Caco-2 (cell line): ENCODE data around the gene SPTLC1. TPM values are rescaled to one million over a fixed set of nuclear protein-coding genes. Genes with fewer than 3 reads are reported as not detected.
A peak's percentile ranks its signal among the peaks of the same experiment; 100 is the strongest.
"Not testable (repeated sequence)": the region's sequence is repeated elsewhere in the genome, so short reads cannot be mapped to it uniquely, and the experiment has no call there.

Experiments
- BruUV-seq: library from RNA; stranded (reverse); fragments of 400-500 nt; replicated peaks from 2 replicates; lab custom pipeline; 2021; lab: Mats Ljungman, UMichigan
- CTCF ChIA-PET: fragments of 300-600 bp; sonication (Branson Sonifier 250); formaldehyde crosslinking; loops from one replicate; lab custom pipeline; 2022; ENCODE audit warnings: antibody characterized with exemption; lab: Charles Lee
- POLR2A ChIA-PET: fragments of 300-600 bp; sonication (Branson Sonifier 250); formaldehyde crosslinking; loops from one replicate; lab custom pipeline; 2022; ENCODE audit warnings: antibody characterized with exemption; lab: Charles Lee
- DNase-seq, 2 experiments: peaks; one replicate each; pipeline versions ENCODE4 v3.0.0 to v3.0.0-alpha.2; 2020 to 2022
- H3K27me3 ChIP-seq: replicated peaks from 2 replicates; pipeline ENCODE4 v1.6.0; 2011; ENCODE audit warnings: low read length; ENCODE audit not compliant: control insufficient read depth, insufficient read depth
- H3K36me3 ChIP-seq: 2 replicates; pipeline ENCODE4 v1.5.1; 2011; ENCODE audit warnings: low read length; ENCODE audit not compliant: control insufficient read depth, insufficient read depth
- H3K4me1 ChIP-seq: fragments of 250-450 bp; sonication (Bioruptor Pico); 2 replicates; pipeline ENCODE4 v1.5.1; 2020; ENCODE audit warnings: mild to moderate bottlenecking
- H3K4me3 ChIP-seq: 2 replicates; pipeline ENCODE4 v1.5.1; 2011; ENCODE audit warnings: low read depth, mild to moderate bottlenecking, control low read depth, low read length
- H3K9me3 ChIP-seq: fragments of 250-450 bp; sonication (Bioruptor Pico); 2 replicates; pipeline ENCODE4 v1.5.1; 2020; ENCODE audit warnings: mild to moderate bottlenecking, moderate library complexity
- H3K27ac Mint-ChIP-seq: one replicate; pipeline ENCODE4 v1.8.0; 2022; ENCODE audit warnings: mixed read lengths; ENCODE audit not compliant: unreplicated experiment
- H3K27me3 Mint-ChIP-seq: one replicate; pipeline ENCODE4 v1.8.0; 2022; ENCODE audit warnings: mixed read lengths; ENCODE audit not compliant: insufficient read depth, unreplicated experiment
- H3K36me3 Mint-ChIP-seq: one replicate; pipeline ENCODE4 v1.8.0; 2022; ENCODE audit warnings: mild to moderate bottlenecking, mixed read lengths; ENCODE audit not compliant: insufficient read depth, unreplicated experiment
- H3K4me1 Mint-ChIP-seq: one replicate; pipeline ENCODE4 v1.8.0; 2022; ENCODE audit warnings: low read depth, mixed read lengths; ENCODE audit not compliant: unreplicated experiment
- H3K4me3 Mint-ChIP-seq: one replicate; pipeline ENCODE4 v1.8.0; 2022; ENCODE audit warnings: mild to moderate bottlenecking, moderate library complexity, mixed read lengths; ENCODE audit not compliant: unreplicated experiment
- H3K9me3 Mint-ChIP-seq: one replicate; pipeline ENCODE4 v1.8.0; 2022; ENCODE audit warnings: mixed read lengths; ENCODE audit not compliant: unreplicated experiment
- intact Hi-C: fragments of 100-400 bp; cut with micrococcal nuclease; formaldehyde crosslinking; loops from one replicate; pipeline ENCODE4 v1.10.0; 2022; ENCODE audit not compliant: unreplicated experiment
- total RNA-seq: library from RNA; stranded (reverse); gene quantifications from 2 replicates; pipeline ENCODE4 v1.2.3, GENCODE V29; 2022
- TF ChIP-seq, protein P1 (sequence below), 2 experiments: fragments of 200-600 bp in 1 of 2; IDR thresholded peaks; 1 replicate in 1 of 2; 2 replicates in 1 of 2; pipeline versions ENCODE4 v1.5.1 to v1.8.0; 2011 to 2022; ENCODE audit warnings: antibody characterized with exemption in 1 of 2, control low read depth in 1 of 2, inconsistent platforms in 1 of 2, low read depth in 1 of 2, low read length in 1 of 2, mild to moderate bottlenecking in 1 of 2, moderate library complexity in 1 of 2; ENCODE audit not compliant: insufficient read depth in 1 of 2, severe bottlenecking in 1 of 2, unreplicated experiment in 1 of 2

SPTLC1 gene
- total RNA-seq, 1 experiment from 2014 or later = 43.6 TPM

DNA sequence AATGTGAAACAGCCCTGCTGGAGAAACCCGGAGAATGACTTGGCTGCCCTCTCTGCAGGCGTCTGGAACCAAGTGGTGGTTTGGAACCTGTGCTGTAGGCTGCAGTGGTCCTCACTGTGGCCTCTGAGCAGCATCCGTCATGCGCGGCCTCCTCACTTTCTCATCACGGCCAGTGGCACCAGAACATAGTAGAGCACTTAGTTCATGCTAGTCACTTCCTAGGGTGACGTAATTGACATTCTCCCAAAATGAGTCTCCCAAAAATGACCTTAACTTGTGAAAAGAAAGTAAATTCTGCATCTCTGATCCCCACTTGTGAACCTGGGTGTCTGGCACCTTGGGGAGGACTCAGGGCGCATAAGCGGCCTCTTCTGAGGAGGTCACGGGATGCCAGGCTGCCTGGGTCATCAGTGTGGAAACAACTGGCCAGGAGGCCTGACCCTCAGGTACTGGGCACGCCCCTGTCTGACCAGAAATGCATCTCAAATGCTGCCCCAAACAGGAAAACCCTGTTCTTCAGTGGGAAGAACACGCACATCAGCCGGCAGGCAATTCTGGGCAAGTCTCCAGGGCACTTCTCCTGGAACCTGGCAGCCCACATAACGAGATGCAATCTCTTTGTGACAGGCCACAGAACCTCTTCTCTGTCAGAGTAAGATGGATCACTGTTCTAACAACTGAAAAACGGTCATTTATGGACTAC is 36.6 kb upstream of the SPTLC1 start:
- H3K9me3 Mint-ChIP-seq = no peaks in the 10 kb centered on the region
- H3K9me3 ChIP-seq = no peaks in the 10 kb centered on the region
- peak overlapping the region; percentile 29 for H3K27ac Mint-ChIP-seq
- intact Hi-C loops = no loop called here
- no peaks in the 10 kb centered on the region for H3K4me1 ChIP-seq
- no peaks in the 10 kb centered on the region for H3K4me1 Mint-ChIP-seq
- no TSS peak for BruUV-seq
- TF ChIP-seq, protein P1, sequence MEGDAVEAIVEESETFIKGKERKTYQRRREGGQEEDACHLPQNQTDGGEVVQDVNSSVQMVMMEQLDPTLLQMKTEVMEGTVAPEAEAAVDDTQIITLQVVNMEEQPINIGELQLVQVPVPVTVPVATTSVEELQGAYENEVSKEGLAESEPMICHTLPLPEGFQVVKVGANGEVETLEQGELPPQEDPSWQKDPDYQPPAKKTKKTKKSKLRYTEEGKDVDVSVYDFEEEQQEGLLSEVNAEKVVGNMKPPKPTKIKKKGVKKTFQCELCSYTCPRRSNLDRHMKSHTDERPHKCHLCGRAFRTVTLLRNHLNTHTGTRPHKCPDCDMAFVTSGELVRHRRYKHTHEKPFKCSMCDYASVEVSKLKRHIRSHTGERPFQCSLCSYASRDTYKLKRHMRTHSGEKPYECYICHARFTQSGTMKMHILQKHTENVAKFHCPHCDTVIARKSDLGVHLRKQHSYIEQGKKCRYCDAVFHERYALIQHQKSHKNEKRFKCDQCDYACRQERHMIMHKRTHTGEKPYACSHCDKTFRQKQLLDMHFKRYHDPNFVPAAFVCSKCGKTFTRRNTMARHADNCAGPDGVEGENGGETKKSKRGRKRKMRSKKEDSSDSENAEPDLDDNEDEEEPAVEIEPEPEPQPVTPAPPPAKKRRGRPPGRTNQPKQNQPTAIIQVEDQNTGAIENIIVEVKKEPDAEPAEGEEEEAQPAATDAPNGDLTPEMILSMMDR (IDR thresholded peaks at IDR 0.05; ENCODE audit: insufficient read depth in 1 of 2, low read depth in 1 of 2, low read length in 1 of 2, severe bottlenecking in 1 of 2, unreplicated experiment in 1 of 2) = no peak
- no peaks in the 10 kb centered on the region for H3K36me3 ChIP-seq
- ChIA-PET POLR2A (no interaction called here), CTCF (no interaction called here)
- no peaks in the 10 kb centered on the region for H3K27me3 Mint-ChIP-seq
- no peak overlapping the region for H3K4me3 Mint-ChIP-seq
- no peaks in the 10 kb centered on the region for H3K27me3 ChIP-seq
- H3K4me3 ChIP-seq = no peak overlapping the region
- peak; percentile 13 to 71 for DNase-seq
- no peaks in the 10 kb centered on the region for H3K36me3 Mint-ChIP-seq

DNA sequence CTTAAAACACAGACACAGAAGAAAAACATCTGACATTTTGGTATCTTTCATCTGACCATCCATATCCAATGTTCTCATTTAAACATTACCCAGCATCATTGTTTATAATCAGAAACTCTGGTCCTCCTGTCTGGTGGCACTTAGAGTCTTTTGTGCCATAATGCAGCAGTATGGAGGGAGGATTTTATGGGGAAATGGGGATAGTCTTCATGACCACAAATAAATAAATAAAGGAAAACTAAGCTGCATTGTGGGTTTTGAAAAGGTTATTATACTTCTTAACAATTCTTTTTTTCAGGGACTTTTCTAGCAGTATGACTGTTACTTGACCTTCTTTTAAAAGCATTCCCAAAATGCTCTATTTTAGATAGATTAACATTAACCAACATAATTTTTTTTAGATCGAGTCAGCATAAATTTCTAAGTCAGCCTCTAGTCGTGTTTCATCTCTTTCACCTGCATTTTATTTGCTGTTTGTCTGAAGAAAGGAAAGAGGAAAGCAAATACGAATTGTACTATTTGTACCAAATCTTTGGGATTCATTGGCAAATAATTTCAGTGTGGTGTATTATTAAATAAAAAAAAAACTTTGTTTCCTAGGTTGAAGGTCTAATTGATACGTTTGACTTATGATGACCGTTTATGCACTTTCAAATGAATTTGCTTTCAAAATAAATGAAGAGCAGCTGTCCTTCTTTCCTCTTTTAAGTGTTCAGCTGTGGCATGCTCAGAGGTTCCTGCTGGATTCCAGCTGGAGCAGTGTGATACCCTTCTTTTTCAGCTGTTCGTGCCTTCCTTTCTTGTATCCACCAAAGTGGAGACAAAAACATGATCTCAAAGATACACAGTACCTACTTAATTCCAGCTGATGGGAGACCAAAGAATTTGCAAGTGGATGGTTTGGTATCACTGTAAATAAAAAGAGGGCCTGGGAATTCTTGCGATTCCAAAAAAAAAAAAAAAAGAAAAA is 35.6 kb upstream of the SPTLC1 start:
- H3K36me3 ChIP-seq, POLR2A ChIA-PET, DNase-seq, intact Hi-C loops, H3K27me3 ChIP-seq, H3K36me3 Mint-ChIP-seq, BruUV-seq, H3K27me3 Mint-ChIP-seq, H3K9me3 Mint-ChIP-seq, H3K27ac Mint-ChIP-seq, H3K4me3 Mint-ChIP-seq, H3K4me1 Mint-ChIP-seq, CTCF ChIA-PET, H3K4me3 ChIP-seq, H3K9me3 ChIP-seq, H3K4me1 ChIP-seq: not testable (repeated sequence)

DNA sequence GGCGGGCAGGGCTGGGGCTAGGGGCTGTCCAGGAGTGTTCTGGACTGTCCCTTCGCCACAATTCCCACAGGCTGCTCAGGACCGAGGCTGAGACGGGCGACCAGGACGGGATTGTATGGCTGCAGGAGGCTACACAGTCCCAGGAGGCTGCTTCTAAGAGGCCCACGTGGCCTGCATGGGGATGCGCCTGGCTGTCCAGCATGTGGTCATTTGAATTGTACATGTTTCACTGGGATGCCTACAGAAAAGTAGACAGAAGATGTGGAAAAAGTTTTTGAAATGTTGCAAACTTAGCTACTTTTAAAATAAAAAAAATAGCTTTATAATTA is 32.6 kb upstream of the SPTLC1 start:
- TF ChIP-seq, protein P1 (IDR thresholded peaks at IDR 0.05; ENCODE audit: insufficient read depth in 1 of 2, low read depth in 1 of 2, low read length in 1 of 2, severe bottlenecking in 1 of 2, unreplicated experiment in 1 of 2) = no peak
- no peaks in the 10 kb centered on the region for H3K27me3 Mint-ChIP-seq
- H3K9me3 Mint-ChIP-seq = no peaks in the 10 kb centered on the region
- intact Hi-C loops = no loop called here
- no peak overlapping the region for H3K4me3 Mint-ChIP-seq
- ChIA-PET POLR2A (no interaction called here), CTCF (no interaction called here)
- H3K4me1 Mint-ChIP-seq = no peaks in the 10 kb centered on the region
- Histone ChIP-seq H3K36me3 (no peaks in the 10 kb centered on the region), H3K9me3 (no peaks in the 10 kb centered on the region), H3K27me3 (no peaks in the 10 kb centered on the region), H3K4me3 (no peak overlapping the region), H3K4me1 (no peaks in the 10 kb centered on the region)
- BruUV-seq = no TSS peak
- DNase-seq = no peak
- no peaks in the 10 kb centered on the region for H3K36me3 Mint-ChIP-seq
- no peak overlapping the region for H3K27ac Mint-ChIP-seq
